HK-2 (cell line): ENCODE measurements around the gene ZNF775.

Source experiments
- DNase-seq: peaks from one replicate; pipeline ENCODE4 v3.0.0-alpha.2; 2018; ENCODE audit not compliant: unreplicated experiment

The ZNF775 gene

DNA sequence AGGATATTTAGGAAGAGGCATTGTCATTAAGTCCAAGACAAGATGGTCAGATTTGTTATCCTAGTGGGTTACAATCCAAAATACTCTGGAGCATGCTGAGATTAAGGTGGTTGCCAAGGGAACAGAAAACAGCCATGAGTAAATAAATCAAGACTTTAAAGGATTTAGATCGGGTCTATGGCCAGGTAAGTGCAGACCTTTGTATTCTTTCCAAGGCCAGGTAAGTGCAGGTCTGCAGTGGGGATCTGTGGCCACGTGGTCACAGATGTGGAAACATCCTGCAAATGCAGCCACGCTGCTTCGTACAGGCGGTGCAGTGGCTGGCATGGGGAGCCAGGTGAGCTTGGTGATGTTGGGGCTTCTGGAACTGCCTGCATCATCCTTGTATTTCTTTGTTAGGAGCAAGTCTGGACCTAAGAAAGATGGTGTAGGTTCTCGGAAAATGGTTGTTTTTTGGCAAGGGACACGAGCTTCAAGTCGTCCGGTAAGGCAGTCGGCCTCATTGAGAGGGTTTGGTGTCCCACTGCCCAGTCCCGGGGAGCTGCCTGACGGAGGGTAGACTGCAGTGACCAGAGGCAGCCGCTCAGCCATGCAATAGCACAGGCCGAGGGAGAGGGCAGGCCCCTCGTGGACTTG is 21.8 kb downstream of the ZNF775 start:
- no peak for DNase-seq

DNA sequence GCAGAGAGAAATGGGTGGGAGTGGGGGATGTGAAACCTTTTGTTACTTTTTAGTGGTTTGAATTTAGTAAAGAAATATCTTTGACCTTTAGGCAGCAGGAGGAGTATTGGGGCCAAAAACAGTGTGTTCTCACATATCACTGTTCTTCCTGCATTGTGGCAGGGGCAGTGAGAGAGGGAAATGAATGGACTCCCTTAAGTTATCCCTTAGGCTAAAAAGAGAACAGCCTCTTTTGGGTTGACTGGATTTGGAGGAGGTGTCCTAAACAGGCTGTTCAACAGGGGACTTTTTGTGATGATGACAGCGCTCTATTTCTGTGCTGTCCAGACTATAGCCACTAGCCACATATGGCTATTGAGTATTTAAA is 22.3 kb downstream of the ZNF775 start:
- no peak for DNase-seq

DNA sequence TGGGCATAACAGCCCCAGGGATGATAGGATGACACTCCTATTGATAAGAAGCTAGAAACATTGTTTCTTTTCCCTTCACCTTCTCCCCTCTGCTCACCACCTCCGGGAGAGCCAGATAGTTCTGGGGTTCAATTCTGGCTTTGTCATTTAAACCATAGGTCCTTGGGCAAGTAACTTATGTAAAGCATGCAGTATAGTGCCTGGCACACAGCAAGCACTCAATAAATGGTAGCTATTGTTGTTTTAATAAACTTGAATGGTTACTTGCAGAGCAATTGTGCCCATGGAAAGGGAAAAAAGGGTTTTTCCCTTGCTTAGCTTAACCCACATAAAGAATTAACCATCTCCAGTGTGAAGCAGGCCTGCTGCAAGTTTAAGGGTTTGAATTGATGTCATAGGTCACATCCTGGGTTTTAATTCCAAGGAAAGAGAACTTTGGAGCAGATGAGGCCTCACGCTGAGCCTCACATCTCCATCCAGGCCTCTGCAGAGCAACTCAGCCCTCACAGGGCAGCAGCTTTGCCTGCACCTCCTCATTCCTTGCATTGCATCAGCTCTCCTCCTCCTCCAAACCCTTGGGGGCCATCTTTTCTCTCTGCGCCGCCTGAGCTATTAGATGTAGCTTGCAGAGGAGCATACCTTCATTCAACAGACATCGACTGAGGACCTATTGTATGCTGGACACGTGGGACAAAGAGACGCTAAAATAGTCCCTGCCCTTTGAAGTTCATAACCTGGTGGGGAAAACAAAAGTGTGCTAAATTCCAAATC is 22.9 kb downstream of the ZNF775 start:
- DNase-seq: no peak

DNA sequence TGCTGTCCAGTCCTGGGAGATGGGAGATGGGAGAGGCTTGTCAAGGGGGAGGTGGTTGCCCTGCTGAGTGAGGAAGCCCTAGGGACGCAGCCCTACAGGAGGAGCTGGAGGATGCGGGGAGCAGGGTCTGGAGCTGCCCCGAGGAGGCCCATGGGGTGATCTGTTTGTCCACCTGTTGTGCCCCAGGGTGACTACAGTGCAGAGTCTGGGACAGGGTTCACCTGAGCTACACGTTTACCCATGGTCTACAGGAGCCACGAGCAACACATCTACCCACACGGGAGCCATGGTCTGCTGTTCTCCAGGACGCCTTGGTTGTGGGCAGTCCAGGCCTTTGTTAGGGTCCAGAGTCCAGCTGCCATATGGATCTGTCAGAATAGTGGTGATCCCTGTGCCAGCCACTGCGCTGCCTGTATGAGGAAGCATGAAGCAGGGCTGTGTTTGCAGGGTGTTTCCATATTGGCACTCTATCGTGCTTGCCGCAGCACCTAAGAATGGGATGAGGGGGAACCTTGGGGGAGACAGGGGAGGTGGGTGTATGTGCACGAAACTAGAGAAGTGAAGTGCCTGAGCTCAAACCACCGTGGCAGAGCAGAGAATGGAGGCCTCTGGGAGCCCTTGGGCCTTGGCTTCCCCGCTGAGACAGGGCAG is 23.7 kb downstream of the ZNF775 start:
- no peak for DNase-seq

DNA sequence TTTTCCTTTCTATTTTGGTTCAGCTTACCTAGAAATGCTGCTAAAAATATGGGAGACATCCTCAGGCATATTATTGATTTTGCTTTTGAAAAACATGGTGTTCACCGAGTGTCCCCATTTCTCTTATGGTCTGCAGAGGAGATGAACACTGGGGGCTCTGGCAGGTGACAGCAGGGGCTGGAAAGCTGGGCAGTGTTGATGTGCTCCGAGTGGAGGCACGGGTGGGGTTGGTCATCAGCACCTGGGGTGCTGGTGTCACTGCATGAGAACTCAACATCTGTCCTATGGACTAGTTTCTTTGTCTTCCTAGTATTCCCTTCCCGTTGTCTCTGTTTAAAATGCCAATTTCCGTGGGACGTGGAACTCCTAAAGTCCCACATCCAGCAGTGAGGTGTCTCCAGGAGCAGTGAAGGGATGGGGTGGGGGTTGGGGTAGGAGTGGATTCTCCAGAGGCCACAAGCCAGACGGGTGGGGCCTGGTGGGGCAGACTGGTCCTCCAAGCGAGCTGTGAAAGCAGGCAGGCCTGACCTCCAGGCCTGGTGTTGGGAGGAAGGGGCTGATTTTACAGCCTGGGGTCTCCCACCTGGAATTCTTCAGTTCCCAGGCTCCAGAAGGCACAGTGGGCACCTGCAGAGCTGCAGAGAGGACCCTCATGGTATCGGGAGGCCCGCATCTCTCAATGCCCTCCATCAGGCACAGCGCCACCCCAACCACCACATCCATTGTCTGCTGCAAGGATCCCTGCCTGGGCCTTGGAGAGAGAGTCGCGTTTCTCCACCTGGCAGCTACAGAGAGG is 24.4 kb downstream of the ZNF775 start:
- DNase-seq: no peak

DNA sequence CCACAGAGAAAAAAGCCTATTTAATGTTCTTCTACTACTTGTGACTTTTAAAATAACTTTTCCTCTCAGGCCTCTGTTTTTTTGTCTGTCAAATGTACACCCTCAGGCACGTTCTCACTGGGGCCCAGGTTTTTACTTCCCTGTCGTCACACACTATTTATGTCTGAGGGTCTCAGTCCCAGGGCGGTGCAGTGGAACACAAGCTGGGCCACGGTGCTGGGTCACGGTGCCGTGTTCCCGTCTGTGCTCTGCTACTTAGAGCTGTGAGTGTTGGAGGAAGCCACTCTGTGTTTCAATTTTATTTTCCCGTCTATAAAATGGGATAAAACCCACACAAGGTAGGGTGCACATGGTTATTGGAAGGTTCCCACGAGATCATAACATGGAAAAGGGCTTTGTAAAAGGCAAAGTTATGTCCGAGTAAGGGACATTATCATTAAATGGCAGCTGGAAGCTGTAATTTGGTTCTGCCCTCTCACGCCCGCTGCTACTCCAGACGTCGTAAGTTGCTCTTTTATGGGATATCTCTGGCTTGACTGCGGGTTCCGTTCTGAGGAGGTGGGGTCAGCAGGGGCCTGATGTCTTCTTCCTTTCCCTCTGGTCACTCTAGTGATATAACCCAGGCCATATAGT is 25.2 kb downstream of the ZNF775 start:
- no peak for DNase-seq

DNA sequence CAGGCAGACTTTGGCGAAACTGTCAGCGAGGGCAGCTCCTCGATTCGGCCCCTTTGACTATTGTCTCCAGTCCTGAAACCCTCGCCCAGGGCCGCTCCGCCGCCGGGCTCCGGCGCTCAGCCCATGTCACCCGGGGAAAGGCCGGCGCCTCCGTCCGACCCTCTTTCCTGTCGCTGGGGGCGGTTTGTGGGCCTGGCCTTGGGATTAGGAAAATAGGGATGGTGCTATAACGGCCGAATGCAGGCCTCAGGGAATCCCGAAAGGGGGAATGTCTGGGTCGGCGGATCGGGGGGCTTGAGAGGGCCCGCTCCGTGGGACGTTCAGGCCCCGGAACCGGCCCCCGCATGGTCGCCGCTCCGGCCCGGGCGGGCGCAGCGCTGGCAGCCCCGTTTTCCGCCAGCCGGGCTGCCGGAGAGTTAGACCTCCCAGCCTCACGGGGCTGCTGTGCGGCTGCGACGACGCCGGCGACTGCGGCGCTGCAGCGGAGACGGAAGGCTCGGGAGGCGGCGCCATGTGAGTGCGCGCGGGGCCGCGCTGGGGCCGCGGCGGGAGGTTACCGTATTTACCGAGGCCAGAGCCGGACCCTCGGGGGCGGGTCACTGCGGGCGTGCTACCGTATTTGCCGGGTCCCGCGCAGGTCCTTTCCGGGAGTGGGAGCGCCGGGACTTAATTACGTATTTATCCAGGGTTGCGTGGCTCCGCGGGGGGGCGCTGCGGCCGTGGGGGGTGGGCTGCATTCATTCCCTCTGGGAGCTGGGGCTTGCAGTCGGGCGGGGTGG is 25.9 kb downstream of the ZNF775 start:
- DNase-seq: peak; percentile 54

DNA sequence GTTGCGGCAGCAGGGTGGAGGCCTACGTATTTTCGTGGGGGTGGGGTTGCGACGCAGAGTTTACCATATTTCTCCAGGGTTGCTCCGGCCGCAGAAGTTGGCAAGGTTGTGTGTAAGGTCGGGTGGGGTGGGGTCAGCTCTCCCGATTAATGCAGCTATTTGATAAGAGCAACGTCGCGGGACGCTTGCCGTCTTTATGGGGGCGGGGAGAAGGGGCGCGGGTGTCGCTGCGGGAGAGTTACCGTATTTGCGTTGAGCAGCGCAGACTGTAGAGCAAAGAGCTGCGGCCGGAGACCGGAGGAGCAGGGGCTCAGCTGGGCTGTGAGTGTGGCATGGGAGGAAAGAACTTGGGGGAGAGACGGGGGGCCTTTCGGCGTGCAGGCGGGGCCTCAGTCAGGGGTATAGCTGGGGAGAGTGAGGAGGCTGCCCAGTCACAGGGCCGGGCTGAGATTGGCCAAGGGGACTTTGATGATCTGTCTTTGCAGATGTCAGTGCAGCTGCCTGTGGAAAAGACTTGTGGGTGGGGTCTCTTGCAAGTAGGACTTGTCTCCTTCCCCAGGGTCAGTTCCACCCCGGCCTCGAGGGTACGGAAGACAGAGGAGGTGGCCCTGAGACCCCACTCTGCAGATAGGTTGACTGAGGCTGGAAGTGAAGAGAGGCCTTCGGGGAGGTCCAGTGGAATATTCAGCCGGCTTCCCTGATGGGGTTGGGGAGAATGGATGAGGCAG is 26.6 kb downstream of the ZNF775 start:
- no peak for DNase-seq

DNA sequence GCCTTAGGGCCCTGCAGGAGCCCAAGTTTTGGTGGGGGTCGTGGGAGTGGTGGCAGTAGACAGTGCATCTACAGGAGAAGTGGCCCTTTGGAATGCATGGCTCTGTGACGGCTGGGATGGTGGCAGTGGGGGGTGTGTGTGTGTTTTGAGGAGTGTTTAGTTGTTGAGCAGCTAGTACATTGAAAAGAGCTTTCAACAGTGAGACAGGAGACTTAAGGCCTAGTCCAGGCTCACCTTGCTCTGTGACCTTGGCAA is 27.1 kb downstream of the ZNF775 start:
- no peak for DNase-seq

DNA sequence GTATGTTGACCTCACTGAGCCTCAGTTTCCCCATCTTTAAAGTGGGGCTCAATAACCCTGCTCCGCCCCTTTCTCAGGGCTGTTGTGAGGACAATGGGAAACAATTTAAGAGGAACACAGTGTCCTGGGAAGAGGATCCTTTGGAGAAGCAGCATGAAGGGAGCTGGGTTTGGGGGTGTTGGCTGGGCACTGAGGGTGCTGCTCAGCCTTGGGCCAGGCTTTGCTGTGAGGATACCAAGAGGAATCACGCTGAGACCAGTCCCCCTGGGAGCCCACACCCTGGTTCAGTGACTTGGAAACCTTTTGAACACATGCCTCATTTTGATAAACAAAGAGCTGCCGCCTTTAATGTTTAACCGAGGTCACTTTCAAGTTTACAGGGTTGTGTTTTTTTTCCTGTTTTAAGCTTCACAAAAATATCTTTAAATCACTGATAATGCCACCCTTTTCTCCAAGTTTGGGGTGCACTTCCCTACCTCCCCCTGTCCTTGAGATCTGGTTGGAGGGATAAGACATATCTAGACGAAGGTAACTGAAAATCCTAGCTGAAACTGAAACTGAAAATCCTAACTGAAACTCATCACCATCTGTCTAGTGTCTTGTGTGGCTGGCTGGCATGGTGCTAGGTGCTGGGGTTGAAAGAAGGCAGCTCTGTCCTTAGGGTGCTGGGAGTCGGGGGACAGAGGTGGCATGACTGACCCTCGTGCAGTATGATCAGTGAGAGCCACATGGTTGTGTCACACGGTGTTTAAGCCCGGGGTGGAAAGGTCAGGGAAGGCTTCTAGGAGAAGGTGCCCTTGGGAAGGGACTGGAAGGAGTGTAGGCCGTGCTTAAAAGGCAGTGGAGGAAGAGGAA is 27.7 kb downstream of the ZNF775 start:
- no peak for DNase-seq

DNA sequence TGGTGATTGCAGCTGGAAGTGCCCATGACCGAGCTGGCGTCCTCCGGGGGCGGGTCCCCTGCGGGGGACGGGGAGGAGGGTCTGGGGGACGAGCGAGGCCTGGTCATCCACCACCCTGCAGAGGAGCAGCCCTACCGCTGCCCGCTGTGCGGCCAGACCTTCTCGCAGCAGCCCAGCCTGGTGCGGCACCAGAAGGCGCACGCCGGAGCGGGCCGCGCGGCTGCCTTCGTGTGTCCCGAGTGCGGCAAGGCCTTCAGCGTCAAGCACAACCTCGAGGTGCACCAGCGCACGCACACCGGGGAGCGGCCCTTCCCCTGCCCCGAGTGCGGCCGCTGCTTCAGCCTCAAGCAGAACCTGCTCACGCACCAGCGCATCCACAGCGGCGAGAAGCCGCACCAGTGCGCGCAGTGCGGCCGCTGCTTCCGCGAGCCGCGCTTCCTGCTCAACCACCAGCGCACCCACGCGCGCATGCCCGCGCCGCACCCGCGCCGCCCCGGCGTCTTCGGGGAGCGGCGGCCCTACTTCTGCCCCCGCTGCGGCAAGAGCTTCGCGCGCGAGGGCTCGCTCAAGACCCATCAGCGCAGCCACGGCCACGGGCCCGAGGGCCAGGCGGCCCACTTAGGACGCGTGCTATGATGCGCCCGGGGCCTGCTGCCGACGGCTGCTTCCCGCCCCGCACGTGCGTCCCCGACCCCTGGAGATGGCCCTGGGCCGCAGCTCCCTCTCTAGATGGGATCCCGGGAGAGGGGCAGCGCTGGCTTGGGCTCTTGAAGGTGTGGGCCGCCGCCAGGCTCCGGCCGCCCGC is 28.7 kb downstream of the ZNF775 start:
- no peak for DNase-seq

DNA sequence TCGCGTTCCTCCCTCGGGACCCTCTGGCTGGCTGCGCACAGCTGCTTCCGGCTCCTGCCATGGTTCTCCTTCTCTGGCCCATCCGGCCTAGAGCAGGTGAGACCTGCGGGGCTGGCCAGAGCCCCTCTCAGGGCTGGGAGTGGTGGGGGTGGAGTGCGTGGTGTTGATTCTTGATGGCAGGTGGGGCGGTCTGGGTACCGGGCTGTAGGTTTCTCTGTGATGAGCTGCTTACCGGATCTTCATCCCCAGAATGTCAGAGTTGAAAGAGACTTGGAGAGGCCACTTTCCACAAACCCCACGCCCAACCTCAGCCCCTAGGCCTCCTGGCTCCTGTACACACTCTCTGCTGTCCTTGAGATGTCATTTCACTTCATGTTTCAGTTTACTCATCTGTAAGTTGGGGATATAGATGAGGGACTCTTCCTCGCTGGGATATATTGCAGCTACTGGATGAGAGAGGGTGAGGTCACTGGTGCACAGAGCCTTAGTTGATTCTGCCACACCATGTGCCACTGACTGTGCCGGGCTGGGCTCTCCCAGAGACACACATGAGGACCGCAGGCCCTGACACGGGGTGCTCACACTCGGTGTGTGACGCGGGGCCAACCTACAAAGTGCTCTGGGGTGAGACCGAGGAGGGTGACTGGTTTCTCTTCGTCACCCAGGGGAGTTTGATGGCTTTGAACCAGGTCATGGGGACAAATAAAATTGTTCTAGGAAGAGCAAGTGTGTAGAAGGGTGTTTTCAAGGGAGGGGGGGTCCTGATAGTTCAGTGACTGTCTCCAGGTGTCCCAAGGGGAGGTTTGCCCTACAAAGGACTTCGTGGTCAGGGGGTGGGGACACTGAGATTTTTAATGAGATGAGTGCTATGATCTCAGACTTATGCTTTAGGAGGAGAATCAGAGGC is 29.5 kb downstream of the ZNF775 start:
- DNase-seq: no peak

DNA sequence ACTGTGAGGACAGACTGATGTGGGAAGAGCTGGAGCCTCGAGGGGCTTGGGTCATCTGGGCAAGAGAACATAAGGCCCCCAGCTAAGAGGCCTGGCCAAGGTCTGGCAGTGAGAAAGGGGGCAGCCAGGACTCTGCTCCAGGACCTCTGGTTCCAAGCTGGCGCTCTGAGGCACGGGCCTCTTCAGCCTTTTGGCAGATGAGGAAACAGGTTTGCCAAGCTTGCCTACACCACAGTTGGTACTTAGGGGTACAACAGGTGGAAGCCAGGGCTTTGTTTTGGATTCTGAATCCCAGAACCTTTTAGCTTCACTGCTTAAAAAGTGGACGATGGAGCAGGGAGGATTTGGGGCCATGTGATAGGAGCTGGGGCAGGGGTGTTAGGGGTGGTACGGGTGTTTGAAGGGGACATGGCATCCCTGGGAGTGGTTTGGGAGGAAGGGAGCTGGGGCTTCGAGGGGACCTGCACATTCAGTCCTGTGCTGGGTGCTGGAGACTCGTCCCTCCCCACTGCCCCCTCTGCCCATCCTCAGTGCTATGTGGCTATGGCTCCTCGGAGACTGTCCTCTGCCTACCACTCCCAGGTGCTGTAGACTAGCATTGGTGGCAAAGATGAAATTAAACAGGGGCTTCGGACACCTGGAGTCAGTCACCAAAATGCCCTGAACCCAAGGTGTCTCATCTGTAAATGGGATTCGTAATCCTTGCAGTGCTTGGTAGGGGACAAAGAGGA is 30.3 kb downstream of the ZNF775 start:
- no peak for DNase-seq

DNA sequence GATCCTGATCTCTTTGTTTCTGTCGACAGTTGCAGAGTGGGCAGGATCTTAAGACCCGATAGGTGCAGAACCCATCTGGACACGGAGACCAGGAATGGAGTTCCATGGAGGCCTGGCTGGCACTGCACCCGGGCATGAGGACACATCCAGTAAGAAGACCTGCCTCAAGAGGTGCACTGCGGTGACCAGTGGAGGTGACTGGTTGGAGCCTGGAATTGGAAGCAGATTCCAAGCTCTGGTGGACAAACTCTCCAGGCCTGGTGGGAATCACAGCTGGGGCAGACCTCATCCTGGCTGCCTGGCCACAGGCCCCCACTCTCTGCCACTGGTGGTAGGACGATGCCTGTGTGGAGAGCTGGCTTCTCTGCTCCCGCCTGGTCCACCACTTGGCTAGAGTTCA is 31.0 kb downstream of the ZNF775 start:
- DNase-seq: no peak

DNA sequence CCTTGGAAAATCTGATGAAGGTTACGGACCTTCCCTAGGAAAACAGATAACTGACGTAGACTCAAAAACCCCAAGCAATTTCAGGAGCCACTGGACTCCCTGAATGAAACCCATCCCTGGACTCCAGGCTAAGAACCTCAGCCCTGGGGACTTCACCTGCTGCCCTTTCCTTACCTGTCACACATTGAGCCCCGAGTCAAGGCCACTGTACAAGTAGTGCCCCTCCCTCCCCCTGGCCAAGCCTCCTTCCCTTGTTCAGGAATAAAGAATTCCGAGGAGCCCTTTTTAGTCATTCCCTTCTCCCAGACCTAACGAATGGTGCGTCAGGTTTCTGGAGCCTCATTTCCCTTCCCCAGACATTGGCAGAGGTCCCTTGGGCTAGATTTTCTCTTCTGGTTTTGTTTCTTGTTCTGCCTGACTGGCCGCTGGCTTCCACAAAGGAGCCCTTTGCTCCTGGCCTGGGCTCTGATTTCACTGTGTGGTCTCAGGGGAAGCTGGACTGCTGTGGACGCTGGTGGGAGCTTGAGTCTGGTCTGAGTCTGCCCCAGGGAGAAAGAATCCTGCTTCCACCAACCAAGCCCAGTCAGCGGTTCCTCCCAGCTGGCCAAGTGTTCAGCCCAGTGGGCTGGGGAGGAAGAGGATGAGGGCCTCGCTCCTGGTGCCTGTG is 31.7 kb downstream of the ZNF775 start:
- peak; percentile 56 for DNase-seq

DNA sequence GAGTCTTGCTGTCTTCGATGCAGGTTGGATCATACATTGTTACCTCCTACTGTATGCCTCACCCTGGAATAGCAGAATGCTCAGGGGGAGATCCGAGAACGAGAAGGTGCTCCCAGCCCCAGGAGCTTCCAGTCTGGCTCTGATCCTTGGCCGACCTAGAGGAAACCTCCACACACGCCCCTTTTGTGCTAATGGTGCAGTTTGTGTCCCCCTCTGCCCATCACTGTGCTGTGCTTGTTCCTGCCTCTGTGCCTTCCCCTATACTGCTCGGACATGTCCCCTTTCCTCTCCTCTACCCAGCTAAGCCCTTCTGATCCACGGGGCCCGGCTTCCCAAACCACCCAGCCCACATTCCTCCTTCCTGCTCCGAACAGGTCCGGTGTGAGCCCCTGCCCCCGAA is 32.5 kb downstream of the ZNF775 start:
- no peak for DNase-seq

DNA sequence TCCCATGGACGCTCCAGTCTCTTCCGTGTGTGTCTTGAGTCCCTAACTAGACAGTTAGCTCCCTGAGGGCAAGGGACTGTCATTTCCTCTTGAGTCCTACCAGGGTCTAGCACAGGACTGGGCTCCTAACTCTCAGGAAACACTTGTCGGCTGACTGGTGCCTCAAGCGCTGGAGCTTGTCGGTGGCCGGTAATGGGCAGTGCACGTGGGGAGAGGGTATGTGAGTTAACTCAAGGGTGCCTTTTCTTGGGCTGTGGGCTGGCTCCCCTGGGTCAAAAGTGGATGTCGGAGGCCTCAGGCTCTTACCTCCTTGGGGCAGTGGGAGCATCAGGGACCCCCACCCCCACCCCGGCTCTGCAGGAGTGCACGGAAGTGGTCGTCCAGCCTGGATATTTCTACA is 32.9 kb downstream of the ZNF775 start:
- DNase-seq: no peak
